ENCODE results near the gene RNU4-1. TPM values are rescaled to one million over a fixed set of nuclear protein-coding genes. Genes with fewer than 3 reads are reported as not detected.
"Not testable (repeated sequence)": the region's sequence is repeated elsewhere in the genome, so short reads cannot be mapped to it uniquely, and the experiment has no call there.

The RNU4-1 gene
- total RNA-seq, 2 donors from 2014 or later, result under 0.01 TPM

GRCh38 chr12:120247621-120248030 lies 45.4 kb downstream of the RNU4-1 start:
- ATAC-seq, result no peak
- H3K36me3 ChIP-seq (replicated peaks in 1 of 2; ENCODE audit: insufficient read depth in 1 of 2, low read depth in 2 of 2), result no peaks in the 10 kb centered on the region
- no peaks in the 10 kb centered on the region for H3K27me3 ChIP-seq
- H3K9me3 ChIP-seq, result no peaks in the 10 kb centered on the region
- peak overlapping the region in 2 of 4 donors; percentile 9 to 51 for H3K27ac ChIP-seq
- H3K4me1 ChIP-seq, result peaks cover 24% of the 10 kb centered on the region
- intact Hi-C loops (cut with DNase I), result no loop called here
- 43 to 46% methylated on average over 6 of the region's 6 CpGs for WGBS, 2 donors
- TF ChIP-seq POLR2A (IDR thresholded peaks at IDR 0.05), result no peak
- no peak for TF ChIP-seq CTCF (IDR thresholded peaks at IDR 0.05)
- no peak overlapping the region for H3K4me3 ChIP-seq
- no peak for DNase-seq

DNA sequence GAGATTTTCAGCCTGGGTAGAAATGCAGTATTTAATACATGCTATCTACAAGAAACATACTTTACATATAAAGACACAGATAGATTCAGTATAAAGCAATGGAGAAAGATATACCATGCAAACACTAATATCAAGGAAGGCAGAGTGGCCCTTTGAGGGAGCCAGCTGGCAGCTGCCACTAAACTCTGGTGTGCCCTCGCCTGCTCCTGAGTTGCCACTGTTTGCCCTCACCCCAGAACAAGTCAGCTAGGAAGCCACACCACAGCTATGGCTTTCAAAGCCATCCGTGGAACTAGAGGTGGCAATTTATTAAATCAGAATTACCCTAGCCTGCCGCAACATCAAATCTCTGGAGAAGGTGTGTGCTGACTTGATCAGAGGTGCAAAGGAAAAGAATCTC lies 45.9 kb downstream of the RNU4-1 start:
- DNase-seq (peak in 1 of 4 donors; percentile 56), ATAC-seq (peak; percentile 51)
- H3K4me1 ChIP-seq, result peaks cover 24% of the 10 kb centered on the region
- H3K27me3 ChIP-seq, result no peaks in the 10 kb centered on the region
- no peaks in the 10 kb centered on the region for H3K36me3 ChIP-seq (replicated peaks in 1 of 2; ENCODE audit: insufficient read depth in 1 of 2, low read depth in 2 of 2)
- peak overlapping the region in 1 of 4 donors; percentile 11 for H3K27ac ChIP-seq
- WGBS, 2 donors, result 28 to 42% methylated on average over 3 of the region's 3 CpGs
- no peak overlapping the region for H3K4me3 ChIP-seq
- intact Hi-C loops (cut with DNase I), result no loop called here
- TF ChIP-seq POLR2A (IDR thresholded peaks at IDR 0.05) (no peak), CTCF (IDR thresholded peaks at IDR 0.05) (no peak)
- no peaks in the 10 kb centered on the region for H3K9me3 ChIP-seq

- H3K9me3 ChIP-seq; ATAC-seq; H3K4me3 ChIP-seq; intact Hi-C loops (cut with DNase I); H3K36me3 ChIP-seq (replicated peaks in 1 of 2; ENCODE audit: insufficient read depth in 1 of 2, low read depth in 2 of 2); DNase-seq; H3K27me3 ChIP-seq: not testable (repeated sequence)
- 78% methylated on average over 5 of the region's 5 CpGs for WGBS, 2 donors
- peaks cover 24% of the 10 kb centered on the region for H3K4me1 ChIP-seq
- peak overlapping the region in 1 of 4 donors; percentile 11 for H3K27ac ChIP-seq
Measured at GRCh38 chr12:120246705-120247104, 46.3 kb downstream of the RNU4-1 start.

Small RNAs within 50 kb of the gene (small RNA-seq; reads per million reads assigned to genes)
- gene RNU4-1 (839 reads per million, percentile 99 among the genes with 10 or more reads in this experiment), gene RNU4-2 (638 reads per million, percentile 98 among the genes with 10 or more reads in this experiment), gene RNU6-1088P (not detected)

Other genes with a start within 250 kb of the RNU4-1 start
- 1 to 10 TPM; 4.0 to 7.0 TPM for gene RAB35, start 176.5 kb downstream of the RNU4-1 start, total RNA-seq
- gene GCN1, start 98.5 kb downstream of the RNU4-1 start, total RNA-seq, result 10 to 100 TPM; 39.7 to 83.1 TPM
- gene RPLP0, start 92.1 kb downstream of the RNU4-1 start, total RNA-seq, result 1,000 to 10,000 TPM; 1,243 to 1,902 TPM
- 10 to 100 TPM; 29.3 to 35.9 TPM for gene PXN, start 27.5 kb downstream of the RNU4-1 start, total RNA-seq
- gene RNU4-2, start 1.3 kb downstream of the RNU4-1 start, total RNA-seq, result under 1 TPM; under 0.01 TPM
- gene SIRT4, start 9.1 kb upstream of the RNU4-1 start, total RNA-seq, result 1 to 10 TPM in 1 of 2 donors, under 1 TPM in 1; 0.99 to 6.2 TPM
- gene PLA2G1B, start 34.5 kb upstream of the RNU4-1 start, total RNA-seq, result over 10,000 TPM in 1 of 2 donors, 1,000 to 10,000 TPM in 1; 6,971 to 11,984 TPM
- 1 to 10 TPM in 1 of 2 donors, under 1 TPM in 1; 0.66 to 1.3 TPM for gene MSI1, start 75.9 kb upstream of the RNU4-1 start, total RNA-seq
- 100 to 1,000 TPM; 183 to 359 TPM for gene COX6A1, start 144.9 kb upstream of the RNU4-1 start, total RNA-seq
- 10 to 100 TPM in 1 of 2 donors, 1 to 10 TPM in 1; 2.3 to 11.2 TPM for gene TRIAP1, start 153.1 kb upstream of the RNU4-1 start, total RNA-seq
- 10 to 100 TPM; 16.9 to 24.1 TPM for gene GATC, start 153.2 kb upstream of the RNU4-1 start, total RNA-seq
- gene SRSF9, start 176.5 kb upstream of the RNU4-1 start, total RNA-seq, result 10 to 100 TPM; 86.0 to 93.9 TPM
- gene DYNLL1, start 202.9 kb upstream of the RNU4-1 start, total RNA-seq, result 100 to 1,000 TPM in 1 of 2 donors, 10 to 100 TPM in 1; 48.5 to 143 TPM
- gene COQ5, start 235.9 kb upstream of the RNU4-1 start, total RNA-seq, result 10 to 100 TPM in 1 of 2 donors, 1 to 10 TPM in 1; 9.6 to 24.1 TPM
- 100 to 1,000 TPM in 1 of 2 donors, 10 to 100 TPM in 1; 62.5 to 124 TPM for gene RNF10, start 241.1 kb upstream of the RNU4-1 start, total RNA-seq

Measured in body of pancreas (tissue), 4 donors.